PC-3 (cell line): Measurements from ENCODE around the gene ATP11C. TPM values are rescaled to one million over a fixed set of nuclear protein-coding genes. Genes with fewer than 3 reads are reported as not detected.
A peak's percentile ranks its signal among the peaks of the same experiment; 100 is the strongest.
"Not testable (repeated sequence)": the region's sequence is repeated elsewhere in the genome, so short reads cannot be mapped to it uniquely, and the experiment has no call there.

Experiments used
- ATAC-seq: fragments of 200-7000 bp; cut with Tn5 transposase; 2 replicates; pipeline ENCODE4 v1.9.1; 2020; ENCODE audit warnings: mild to moderate bottlenecking, moderate library complexity
- BruUV-seq: library from RNA; stranded (reverse); fragments of 400-500 nt; replicated peaks from 2 replicates; lab custom pipeline; 2021; lab: Mats Ljungman, UMichigan
- CTCF ChIA-PET: fragments of 300-600 bp; sonication (Branson Sonifier 250); formaldehyde crosslinking; loops from one replicate; lab custom pipeline; 2022; ENCODE audit warnings: antibody characterized with exemption; lab: Charles Lee
- POLR2A ChIA-PET: fragments of 300-600 bp; sonication (Branson Sonifier 250); formaldehyde crosslinking; loops from one replicate; lab custom pipeline; 2022; ENCODE audit warnings: antibody characterized with exemption; ENCODE audit not compliant: unreplicated experiment; lab: Charles Lee
- DNase-seq: peaks from one replicate; pipeline ENCODE4 v3.0.0-alpha.2; 2015
- H2AFZ ChIP-seq: fragments of 300-600 bp; sonication (generic); 2 replicates; pipeline ENCODE4 v1.6.0; 2016; ENCODE audit warnings: antibody characterized with exemption, low read length
- H3F3A ChIP-seq: fragments of 300-600 bp; sonication (generic); one replicate; pipeline ENCODE4 v1.6.0; 2017; ENCODE audit warnings: antibody characterized with exemption, low read length, control low read depth, mild to moderate bottlenecking; ENCODE audit not compliant: unreplicated experiment
- H3K27ac ChIP-seq: fragments of 300-600 bp; sonication (generic); 2 replicates; pipeline ENCODE4 v1.5.1; 2016; ENCODE audit warnings: mild to moderate bottlenecking, low read length
- H3K27me3 ChIP-seq: fragments of 300-600 bp; sonication (generic); 2 replicates; pipeline ENCODE4 v1.6.1; 2016; ENCODE audit warnings: low read length, mixed read lengths
- H3K36me3 ChIP-seq: fragments of 300-600 bp; sonication (generic); 2 replicates; pipeline ENCODE4 v1.6.1; 2016; ENCODE audit warnings: low read depth, mixed run types, low read length, mixed read lengths
- H3K4me1 ChIP-seq: fragments of 300-600 bp; sonication (generic); 2 replicates; pipeline ENCODE4 v1.5.1; 2016; ENCODE audit warnings: low read length; ENCODE audit not compliant: insufficient read depth
- H3K4me2 ChIP-seq: fragments of 300-600 bp; sonication (generic); 2 replicates; pipeline ENCODE4 v1.6.0; 2016; ENCODE audit warnings: low read length
- H3K4me3 ChIP-seq: fragments of 300-600 bp; sonication (generic); 2 replicates; pipeline ENCODE4 v1.5.1; 2016; ENCODE audit warnings: mild to moderate bottlenecking, low read length, mixed read lengths
- H3K79me2 ChIP-seq: fragments of 300-600 bp; sonication (generic); 2 replicates; pipeline ENCODE4 v1.6.1; 2017; ENCODE audit warnings: low read length, mixed read lengths
- H3K9ac ChIP-seq: fragments of 300-600 bp; sonication (generic); 2 replicates; pipeline ENCODE4 v1.6.0; 2016; ENCODE audit warnings: mild to moderate bottlenecking, low read length
- H3K9me2 ChIP-seq: fragments of 300-600 bp; sonication (generic); replicated peaks from 2 replicates; pipeline ENCODE4 v1.6.1; 2016; ENCODE audit warnings: mixed run types, low read length, mixed read lengths
- H3K9me3 ChIP-seq: fragments of 300-600 bp; sonication (generic); 2 replicates; pipeline ENCODE4 v1.6.1; 2016; ENCODE audit warnings: low read length, mixed read lengths
- H4K20me1 ChIP-seq: fragments of 300-600 bp; sonication (generic); 2 replicates; pipeline ENCODE4 v1.6.1; 2016; ENCODE audit warnings: low read length, mixed read lengths
- CTCF ChIP-seq: fragments of 300-600 bp; sonication (generic); conservative IDR thresholded peaks from 2 replicates; pipeline ENCODE4 v1.5.1; 2017; ENCODE audit warnings: antibody characterized with exemption, low read depth, mild to moderate bottlenecking, low read length
- EZH2 ChIP-seq: fragments of 300-600 bp; sonication (generic); IDR thresholded peaks from one replicate; pipeline ENCODE4 v1.6.1; 2017; ENCODE audit warnings: antibody characterized with exemption, mild to moderate bottlenecking, low read length; ENCODE audit not compliant: unreplicated experiment
- EZH2phosphoT487 ChIP-seq: fragments of 300-600 bp; sonication (generic); IDR thresholded peaks from 2 replicates; pipeline ENCODE4 v1.6.1; 2018; ENCODE audit warnings: mild to moderate bottlenecking, antibody characterized with exemption, low read length, borderline replicate concordance
- intact Hi-C: fragments of 100-400 bp; cut with micrococcal nuclease; formaldehyde crosslinking; loops from 2 replicates; pipeline ENCODE4 v1.9.0; 2023
- total RNA-seq: library from RNA; depleted of rRNA; stranded (reverse); fragments of >200 nt; gene quantifications from 2 replicates; pipeline ENCODE4 v1.2.3, GENCODE V29; 2014

ATP11C gene
- total RNA-seq, 1 experiment from 2014 or later: 25.8 TPM

GRCh38 chrX:139869796-139870195 is 63.1 kb downstream of the ATP11C start:
- H3K9ac ChIP-seq: no peak overlapping the region
- no peaks in the 10 kb centered on the region for H3K9me2 ChIP-seq
- DNase-seq (no peak), ATAC-seq (no peak)
- no peak overlapping the region for H2AFZ ChIP-seq
- H3K27me3 ChIP-seq: no peaks in the 10 kb centered on the region
- no peaks in the 10 kb centered on the region for H3F3A ChIP-seq
- no peaks in the 10 kb centered on the region for H3K4me1 ChIP-seq
- no peak overlapping the region for H3K4me2 ChIP-seq
- no peaks in the 10 kb centered on the region for H3K36me3 ChIP-seq
- H3K79me2 ChIP-seq: no peaks in the 10 kb centered on the region
- H3K4me3 ChIP-seq: no peak overlapping the region
- no peaks in the 10 kb centered on the region for H4K20me1 ChIP-seq
- no peaks in the 10 kb centered on the region for H3K9me3 ChIP-seq
- CTCF ChIA-PET: no interaction called here
- POLR2A ChIA-PET: interaction anchor here (0.5 kb wide), 1 partner anchor 63 kb away, joined by 3 read pairs; the partner anchor contains the start of gene ATP11C
- H3K27ac ChIP-seq: no peak overlapping the region
- BruUV-seq: no TSS peak
- intact Hi-C loops: no loop called here
- TF ChIP-seq EZH2phosphoT487 (no peak), EZH2 (no peak), CTCF (no peak)

- no peaks in the 10 kb centered on the region for H3K79me2 ChIP-seq
- BruUV-seq: no TSS peak
- no peak for ATAC-seq
- ChIA-PET CTCF (no interaction called here), POLR2A (no interaction called here)
- no peaks in the 10 kb centered on the region for H3K4me1 ChIP-seq
- no peak overlapping the region for H3K9ac ChIP-seq
- no peaks in the 10 kb centered on the region for H3K9me3 ChIP-seq
- no peak overlapping the region for H2AFZ ChIP-seq
- TF ChIP-seq EZH2phosphoT487 (no peak), EZH2 (no peak), CTCF (no peak)
- H3K27me3 ChIP-seq: no peaks in the 10 kb centered on the region
- no peak for DNase-seq
- no peaks in the 10 kb centered on the region for H4K20me1 ChIP-seq
- intact Hi-C loops: no loop called here
- no peak overlapping the region for H3K4me2 ChIP-seq
- no peak overlapping the region for H3K27ac ChIP-seq
- H3K36me3 ChIP-seq: no peaks in the 10 kb centered on the region
- H3K9me2 ChIP-seq: no peaks in the 10 kb centered on the region
- H3F3A ChIP-seq: no peaks in the 10 kb centered on the region
- H3K4me3 ChIP-seq: no peak overlapping the region
Measured at GRCh38 chrX:139864640-139865039, 68.2 kb downstream of the ATP11C start.

GRCh38 chrX:139862208-139862607 is 70.6 kb downstream of the ATP11C start:
- H3K79me2 ChIP-seq: no peaks in the 10 kb centered on the region

GRCh38 chrX:139856826-139857225 is 76.0 kb downstream of the ATP11C start:
- H2AFZ ChIP-seq, H3K27me3 ChIP-seq, ATAC-seq, H4K20me1 ChIP-seq, H3K4me1 ChIP-seq, BruUV-seq, H3K4me3 ChIP-seq, CTCF ChIA-PET, H3K36me3 ChIP-seq, POLR2A ChIA-PET, H3F3A ChIP-seq, H3K79me2 ChIP-seq, H3K9ac ChIP-seq, intact Hi-C loops, H3K27ac ChIP-seq, H3K9me2 ChIP-seq, H3K4me2 ChIP-seq, DNase-seq, H3K9me3 ChIP-seq: not testable (repeated sequence)

More at GRCh38 chrX:139862208-139862607, 70.6 kb downstream of the ATP11C start:
- Histone ChIP-seq H3K4me1 (no peaks in the 10 kb centered on the region), H3K9me3 (no peaks in the 10 kb centered on the region), H3F3A (no peaks in the 10 kb centered on the region), H3K9ac (no peak overlapping the region), H3K27ac (no peak overlapping the region), H3K9me2 (no peaks in the 10 kb centered on the region), H3K27me3 (no peaks in the 10 kb centered on the region), H3K4me3 (no peak overlapping the region), H4K20me1 (no peaks in the 10 kb centered on the region), H3K36me3 (no peaks in the 10 kb centered on the region), H3K4me2 (no peak overlapping the region), H2AFZ (no peak overlapping the region)
- TF ChIP-seq EZH2phosphoT487 (no peak), CTCF (peak; percentile 34; the same call in 1 of the 2 replicates), EZH2 (no peak)
- DNase-seq: no peak
- ChIA-PET CTCF (no interaction called here), POLR2A (no interaction called here)
- no TSS peak for BruUV-seq
- intact Hi-C loops: no loop called here
- no peak for ATAC-seq
